A549 (cell line): ENCODE results near the gene MAPK11. TPM values are rescaled to one million over a fixed set of nuclear protein-coding genes. Genes with fewer than 3 reads are reported as not detected.

Experiments used
- ATAC-seq, 2 experiments: fragments of 200-7000 bp in 1 of 2; fragments of >200 bp in 1 of 2; cut with Nextera tagmentation in 1 of 2; cut with Tn5 transposase in 1 of 2; 3 replicates each; pipeline versions ENCODE4 v1.8.0 to v1.9.1; 2018 to 2020; ENCODE audit warnings: mild to moderate bottlenecking in 1 of 2, moderate library complexity in 1 of 2
- CTCF ChIA-PET: fragments of 300-600 bp; sonication (Branson Sonifier 250); formaldehyde crosslinking; extraction: SDS; loops from one replicate; lab custom pipeline; 2021; ENCODE audit warnings: antibody characterized with exemption, inconsistent platforms; lab: Yijun Ruan, JAX
- POLR2A ChIA-PET: fragments of 350-600 bp; formaldehyde crosslinking; extraction: SDS; loops from one replicate; lab custom pipeline; 2021; ENCODE audit warnings: antibody characterized with exemption, inconsistent platforms; lab: Yijun Ruan, JAX
- DNase-seq, 2 experiments: peaks; one replicate each; pipeline versions ENCODE4 v3.0.0 to v3.0.0-alpha.2; 2011 to 2016; ENCODE audit warnings: low read depth in 1 of 2, low spot score in 1 of 2
- FAIRE-seq: peaks from 2 replicates; lab custom pipeline; 2011; peaks lifted over from hg19 to GRCh38; lab: Jason Lieb, UNC
- H3K27ac ChIP-seq, 2 experiments: fragments of >200 bp; sonication (Bioruptor Twin); formaldehyde crosslinking; 3 replicates each; pipeline ENCODE4 v1.5.1; 2016 to 2017
- H3K4me1 ChIP-seq: fragments of >200 bp; sonication (Bioruptor Twin); formaldehyde crosslinking; 3 replicates; pipeline ENCODE4 v1.6.1; 2016
- H3K4me2 ChIP-seq: fragments of >200 bp; sonication (Bioruptor Twin); formaldehyde crosslinking; 3 replicates; pipeline ENCODE4 v1.6.1; 2016
- H3K4me3 ChIP-seq: fragments of >200 bp; sonication (Bioruptor Twin); formaldehyde crosslinking; 3 replicates; pipeline ENCODE4 v1.5.1; 2016
- H3K9me3 ChIP-seq: fragments of >200 bp; sonication (Bioruptor Twin); formaldehyde crosslinking; 3 replicates; pipeline ENCODE4 v1.6.1; 2016
- BCL3 ChIP-seq: fragments of >200 bp; sonication (Bioruptor Twin); formaldehyde crosslinking; IDR thresholded peaks from 3 replicates; pipeline ENCODE4 v1.6.1; 2016
- BHLHE40 ChIP-seq: IDR thresholded peaks from 2 replicates; pipeline ENCODE4 v1.6.1; 2012; ENCODE audit warnings: low read depth, low read length, inconsistent platforms
- CBX2 ChIP-seq: fragments of 200-600 bp; sonication (generic); IDR thresholded peaks from 2 replicates; pipeline ENCODE4 v1.6.1; 2016; ENCODE audit warnings: low read depth, mild to moderate bottlenecking, borderline replicate concordance
- CHD2 ChIP-seq: fragments of 150-350 bp; IDR thresholded peaks from 2 replicates; pipeline ENCODE4 v1.6.1; 2014; ENCODE audit warnings: low read length; ENCODE audit not compliant: partially characterized antibody
- EHMT2 ChIP-seq: fragments of 200-600 bp; sonication (generic); IDR thresholded peaks from 2 replicates; pipeline ENCODE4 v1.6.1; 2016; ENCODE audit warnings: antibody characterized with exemption, low read depth, mild to moderate bottlenecking, moderate library complexity
- FOSL2 ChIP-seq, 2 experiments: fragments of 450-650 bp in 1 of 2; fragments of >200 bp in 1 of 2; sonication (Bioruptor Twin) in 1 of 2; formaldehyde crosslinking; IDR thresholded peaks; 2 replicates each; pipeline versions ENCODE4 v1.5.0 to v1.6.1; 2016 to 2020; ENCODE audit warnings: mild to moderate bottlenecking in 1 of 2, moderate library complexity in 1 of 2
- FOXS1 ChIP-seq: fragments of 250-450 bp; sonication (Bioruptor Pico); IDR thresholded peaks from 2 replicates; pipeline ENCODE4 v1.5.0; 2020; ENCODE audit warnings: mild to moderate bottlenecking, moderate library complexity
- HDAC2 ChIP-seq: fragments of 200-600 bp; sonication (generic); IDR thresholded peaks from 2 replicates; pipeline ENCODE4 v1.6.1; 2016
- HOXA7 ChIP-seq: fragments of 250-450 bp; sonication (Bioruptor Pico); IDR thresholded peaks from 2 replicates; pipeline ENCODE4 v1.5.0; 2020; ENCODE audit warnings: mild to moderate bottlenecking, moderate library complexity
- HOXB5 ChIP-seq: fragments of 250-450 bp; sonication (Bioruptor Pico); IDR thresholded peaks from 2 replicates; pipeline ENCODE4 v1.5.0; 2020; ENCODE audit warnings: mild to moderate bottlenecking, moderate library complexity
- JUN ChIP-seq, 2 experiments: fragments of >200 bp; sonication (Bioruptor Twin); formaldehyde crosslinking; IDR thresholded peaks; 2 replicates in 1 of 2; 3 replicates in 1 of 2; pipeline ENCODE4 v1.6.1; 2016 to 2017
- KDM5A ChIP-seq: fragments of 200-600 bp; sonication (generic); IDR thresholded peaks from 2 replicates; pipeline ENCODE4 v1.6.1; 2016; ENCODE audit warnings: antibody characterized with exemption, mild to moderate bottlenecking
- MAX ChIP-seq: IDR thresholded peaks from 2 replicates; pipeline ENCODE4 v1.6.1; 2012
- NR3C1 ChIP-seq: fragments of >200 bp; sonication (Bioruptor Twin); formaldehyde crosslinking; IDR thresholded peaks from 3 replicates; pipeline ENCODE4 v1.6.1; 2017
- POLR2AphosphoS2 ChIP-seq: conservative IDR thresholded peaks from 2 replicates; pipeline ENCODE4 v1.6.1; 2012; ENCODE audit warnings: low read length, improper control_type of control experiment, inconsistent platforms
- RAD21 ChIP-seq, 2 experiments: fragments of >200 bp in 1 of 2; sonication (Bioruptor Twin) in 1 of 2; formaldehyde crosslinking in 1 of 2; IDR thresholded peaks in 1 of 2; conservative IDR thresholded peaks in 1 of 2; 2 replicates in 1 of 2; 3 replicates in 1 of 2; pipeline ENCODE4 v1.6.1; 2012 to 2018; ENCODE audit warnings: inconsistent platforms in 1 of 2
- RCOR1 ChIP-seq: fragments of 150-350 bp; IDR thresholded peaks from 2 replicates; pipeline ENCODE4 v1.6.1; 2014; ENCODE audit warnings: antibody characterized with exemption, low read length, low read depth
- RNF2 ChIP-seq: fragments of 200-600 bp; sonication (generic); IDR thresholded peaks from 2 replicates; pipeline ENCODE4 v1.6.1; 2016; ENCODE audit warnings: low read depth, mild to moderate bottlenecking, antibody characterized with exemption, moderate library complexity, borderline replicate concordance
- TFCP2L1 ChIP-seq: fragments of 250-450 bp; sonication (Bioruptor Pico); IDR thresholded peaks from 2 replicates; pipeline ENCODE4 v1.5.0; 2021; ENCODE audit warnings: mild to moderate bottlenecking
- TP53 ChIP-seq: fragments of 250-450 bp; sonication (Bioruptor Pico); IDR thresholded peaks from 2 replicates; pipeline ENCODE4 v1.5.0; 2021; ENCODE audit warnings: mild to moderate bottlenecking, moderate library complexity
- ZFP36 ChIP-seq: fragments of 450-650 bp; IDR thresholded peaks from 2 replicates; pipeline ENCODE4 v1.6.1; 2014; ENCODE audit warnings: borderline replicate concordance; ENCODE audit not compliant: partially characterized antibody
- WGBS: methylation state at CpG from one replicate; pipeline ENCODE4 v1.1.6; 2017; ENCODE audit errors: missing lambda C conversion rate; 5-methylcytosine and 5-hydroxymethylcytosine counted together
- polyA plus RNA-seq, 4 experiments: library from polyadenylated mRNA; depleted of rRNA in 3 of 4; stranded (reverse); fragments of >200 nt; fragmentation: RNase III in 1 of 4; extraction: RNeasy Plus Mini Kit Qiagen cat#74134 plus additional on column Dnase treatment in 1 of 4; gene quantifications; 2 replicates in 3 of 4; 3 replicates in 1 of 4; pipeline ENCODE4 v1.2.3, GENCODE V29; 2011 to 2017
- TF ChIP-seq, protein P1 (sequence below): fragments of 250-450 bp; sonication (Bioruptor Pico); IDR thresholded peaks from 2 replicates; pipeline ENCODE4 v1.5.0; 2020; ENCODE audit warnings: low read depth, mild to moderate bottlenecking, moderate library complexity
- TF ChIP-seq, protein P2 (sequence below): fragments of 450-650 bp; IDR thresholded peaks from 2 replicates; pipeline ENCODE4 v1.6.1; 2014; ENCODE audit warnings: antibody characterized with exemption
- TF ChIP-seq, protein P3 (sequence below): fragments of 150-350 bp; IDR thresholded peaks from 2 replicates; pipeline ENCODE4 v1.6.1; 2014; ENCODE audit warnings: low read depth, mild to moderate bottlenecking, low read length
- TF ChIP-seq, protein P4 (sequence below): fragments of >200 bp; sonication (Bioruptor Twin); formaldehyde crosslinking; IDR thresholded peaks from 3 replicates; pipeline ENCODE4 v1.5.1; 2016

The MAPK11 gene
- polyA plus RNA-seq, 2 of the 4 experiments (the other 2 are of a cell fraction): 1.6 to 5.5 TPM

DNA sequence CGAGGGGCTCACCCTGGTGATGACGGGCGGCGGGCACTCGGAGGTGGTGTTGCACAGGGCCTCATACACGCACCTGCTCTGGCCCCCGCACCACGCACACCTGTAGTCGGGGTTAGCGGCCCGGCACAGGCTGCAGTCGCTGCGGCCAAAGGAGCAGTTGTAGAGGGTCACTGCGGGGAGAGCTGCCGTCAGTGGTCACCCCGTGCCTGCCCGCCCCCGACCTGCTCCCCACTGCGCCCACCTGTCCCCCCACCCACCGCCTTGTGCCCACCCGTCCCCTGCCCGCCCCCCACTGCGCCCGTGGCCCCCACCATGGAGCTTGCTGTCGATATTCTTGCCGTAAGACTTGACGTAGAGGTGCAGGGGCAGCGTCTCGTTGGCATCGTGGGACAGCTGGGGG is 13.6 kb upstream of the MAPK11 start:
- ChIA-PET POLR2A (no interaction called here), CTCF (interaction anchor here (1.1 kb wide), 1 partner anchor 18 kb away, joined by 3 read pairs; no protein-coding TSS in a partner anchor)
- Histone ChIP-seq H3K4me1 (peaks cover 17% of the 10 kb centered on the region), H3K4me2 (no peak overlapping the region), H3K9me3 (no peaks in the 10 kb centered on the region), H3K4me3 (no peak overlapping the region), H3K27ac (peak overlapping the region in 1 of 2 experiments; percentile 92; a peak in 2 of 6 replicates)
- no peak for FAIRE-seq
- DNase-seq: no peak
- ATAC-seq: no peak
- 97% methylated on average over 15 of the region's 30 CpGs for WGBS
- no peak for TF ChIP-seq HOXB5
- no peak for TF ChIP-seq HOXA7 (CRISPR knock-in tag)
- TF ChIP-seq EHMT2: no peak
- TF ChIP-seq KDM5A: no peak
- no peak for TF ChIP-seq TP53
- TF ChIP-seq, protein P1, sequence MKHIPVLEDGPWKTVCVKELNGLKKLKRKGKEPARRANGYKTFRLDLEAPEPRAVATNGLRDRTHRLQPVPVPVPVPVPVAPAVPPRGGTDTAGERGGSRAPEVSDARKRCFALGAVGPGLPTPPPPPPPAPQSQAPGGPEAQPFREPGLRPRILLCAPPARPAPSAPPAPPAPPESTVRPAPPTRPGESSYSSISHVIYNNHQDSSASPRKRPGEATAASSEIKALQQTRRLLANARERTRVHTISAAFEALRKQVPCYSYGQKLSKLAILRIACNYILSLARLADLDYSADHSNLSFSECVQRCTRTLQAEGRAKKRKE: no peak
- no peak for TF ChIP-seq CHD2
- TF ChIP-seq RAD21 (conservative IDR thresholded peaks at IDR 0.05 in 1 of 2, IDR thresholded peaks at IDR 0.05 in 1 of 2): no peak
- TF ChIP-seq, protein P2, sequence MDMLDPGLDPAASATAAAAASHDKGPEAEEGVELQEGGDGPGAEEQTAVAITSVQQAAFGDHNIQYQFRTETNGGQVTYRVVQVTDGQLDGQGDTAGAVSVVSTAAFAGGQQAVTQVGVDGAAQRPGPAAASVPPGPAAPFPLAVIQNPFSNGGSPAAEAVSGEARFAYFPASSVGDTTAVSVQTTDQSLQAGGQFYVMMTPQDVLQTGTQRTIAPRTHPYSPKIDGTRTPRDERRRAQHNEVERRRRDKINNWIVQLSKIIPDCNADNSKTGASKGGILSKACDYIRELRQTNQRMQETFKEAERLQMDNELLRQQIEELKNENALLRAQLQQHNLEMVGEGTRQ: no peak
- TF ChIP-seq CBX2: no peak
- TF ChIP-seq BHLHE40: no peak
- TF ChIP-seq BCL3: no peak
- no peak for TF ChIP-seq HDAC2
- TF ChIP-seq, protein P3, sequence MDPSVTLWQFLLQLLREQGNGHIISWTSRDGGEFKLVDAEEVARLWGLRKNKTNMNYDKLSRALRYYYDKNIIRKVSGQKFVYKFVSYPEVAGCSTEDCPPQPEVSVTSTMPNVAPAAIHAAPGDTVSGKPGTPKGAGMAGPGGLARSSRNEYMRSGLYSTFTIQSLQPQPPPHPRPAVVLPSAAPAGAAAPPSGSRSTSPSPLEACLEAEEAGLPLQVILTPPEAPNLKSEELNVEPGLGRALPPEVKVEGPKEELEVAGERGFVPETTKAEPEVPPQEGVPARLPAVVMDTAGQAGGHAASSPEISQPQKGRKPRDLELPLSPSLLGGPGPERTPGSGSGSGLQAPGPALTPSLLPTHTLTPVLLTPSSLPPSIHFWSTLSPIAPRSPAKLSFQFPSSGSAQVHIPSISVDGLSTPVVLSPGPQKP: no peak

DNA sequence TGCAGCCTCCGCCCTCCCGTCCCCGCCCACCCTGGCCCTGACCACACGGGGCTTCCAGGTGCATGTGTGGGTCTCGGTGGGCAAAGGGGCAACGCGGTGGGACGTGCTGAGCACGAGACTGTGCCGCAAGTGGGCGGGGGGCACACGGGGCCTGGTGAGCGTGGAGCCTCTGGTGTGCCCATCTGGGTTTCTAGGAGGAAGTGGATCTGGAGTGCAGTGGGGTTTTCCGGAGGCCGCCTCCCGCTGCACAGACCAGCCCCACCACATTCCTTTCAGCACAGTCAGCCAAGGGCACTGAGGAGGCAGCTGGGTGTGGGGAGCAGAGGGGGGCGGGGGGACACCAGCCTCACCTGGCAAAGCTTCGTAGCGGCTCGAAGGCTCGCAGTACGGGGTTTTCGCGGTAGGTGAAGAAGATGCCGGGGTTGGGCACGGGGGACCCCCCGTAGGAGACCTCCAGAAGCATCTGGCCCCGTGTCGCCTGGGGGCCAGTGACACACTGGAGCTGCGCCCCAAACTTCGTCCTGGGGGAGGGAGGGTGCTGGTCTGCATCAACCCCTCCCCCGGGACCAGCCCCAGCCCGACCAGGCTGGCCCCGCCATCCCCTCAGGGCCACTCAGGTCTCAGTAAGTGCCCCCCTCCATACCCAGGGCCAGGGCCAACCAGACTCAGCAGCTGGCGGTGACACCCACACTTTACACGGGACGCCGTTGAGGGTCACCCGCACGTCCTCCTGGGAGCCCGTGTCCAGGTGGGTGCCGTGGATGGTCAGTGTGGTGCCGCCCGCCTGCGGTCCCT is 12.4 kb upstream of the MAPK11 start:
- peak overlapping the region; percentile 65 for H3K4me2 ChIP-seq
- peak; percentile 53 to 82; a peak in 4 of 6 replicates for ATAC-seq
- POLR2A ChIA-PET: interaction anchor here (0.9 to 1.3 kb wide), 2 partner anchors 11 to 23 kb away, joined by 3 to 7 read pairs; no protein-coding TSS in a partner anchor

More for the DNA sequence above, 12.4 kb upstream of the MAPK11 start:
- no peak overlapping the region for H3K4me3 ChIP-seq
- H3K27ac ChIP-seq: peak overlapping the region; percentile 73 to 92
- CTCF ChIA-PET: interaction anchor here (1.0 to 1.3 kb wide), 4 partner anchors 10 to 44 kb away, joined by 3 to 5 read pairs (median 3); partner anchors contain the start of gene PLXNB2
- H3K4me1 ChIP-seq: peaks cover 17% of the 10 kb centered on the region
- no peaks in the 10 kb centered on the region for H3K9me3 ChIP-seq
- DNase-seq (peak; percentile 69 to 73), FAIRE-seq (no peak)
- TF ChIP-seq JUN (IDR thresholded peaks at IDR 0.05) (peak in 1 of 2 experiments; percentile 25; a peak in 1 of 5 replicates), ZFP36 (no peak), NR3C1 (no peak), FOSL2 (IDR thresholded peaks at IDR 0.05) (no peak), FOSL2 (CRISPR knock-in tag; IDR thresholded peaks at IDR 0.05) (peak; percentile 63), RCOR1 (no peak), MAX (0 out of 2 replicates have a peak, but pooled peaks have one; percentile 16), FOXS1 (CRISPR knock-in tag) (no peak), BHLHE40 (no peak), RNF2 (no peak), TFCP2L1 (CRISPR knock-in tag) (no peak), POLR2AphosphoS2 (no peak)
- TF ChIP-seq, protein P4, sequence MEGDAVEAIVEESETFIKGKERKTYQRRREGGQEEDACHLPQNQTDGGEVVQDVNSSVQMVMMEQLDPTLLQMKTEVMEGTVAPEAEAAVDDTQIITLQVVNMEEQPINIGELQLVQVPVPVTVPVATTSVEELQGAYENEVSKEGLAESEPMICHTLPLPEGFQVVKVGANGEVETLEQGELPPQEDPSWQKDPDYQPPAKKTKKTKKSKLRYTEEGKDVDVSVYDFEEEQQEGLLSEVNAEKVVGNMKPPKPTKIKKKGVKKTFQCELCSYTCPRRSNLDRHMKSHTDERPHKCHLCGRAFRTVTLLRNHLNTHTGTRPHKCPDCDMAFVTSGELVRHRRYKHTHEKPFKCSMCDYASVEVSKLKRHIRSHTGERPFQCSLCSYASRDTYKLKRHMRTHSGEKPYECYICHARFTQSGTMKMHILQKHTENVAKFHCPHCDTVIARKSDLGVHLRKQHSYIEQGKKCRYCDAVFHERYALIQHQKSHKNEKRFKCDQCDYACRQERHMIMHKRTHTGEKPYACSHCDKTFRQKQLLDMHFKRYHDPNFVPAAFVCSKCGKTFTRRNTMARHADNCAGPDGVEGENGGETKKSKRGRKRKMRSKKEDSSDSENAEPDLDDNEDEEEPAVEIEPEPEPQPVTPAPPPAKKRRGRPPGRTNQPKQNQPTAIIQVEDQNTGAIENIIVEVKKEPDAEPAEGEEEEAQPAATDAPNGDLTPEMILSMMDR: no peak
- TF ChIP-seq, protein P1: no peak
- 80% methylated on average over 3 of the region's 45 CpGs for WGBS
